Epithelial cell of proximal tubule (primary cell): Measurements from ENCODE around the gene FGF18. TPM values are rescaled to one million over a fixed set of nuclear protein-coding genes. Genes with fewer than 3 reads are reported as not detected.

Source experiments
- DNase-seq: peaks from one replicate; pipeline ENCODE4 v3.0.0-alpha.2; 2011; ENCODE audit warnings: low read depth
- H3K4me3 ChIP-seq: 2 replicates; pipeline ENCODE4 v1.5.1; 2011; ENCODE audit warnings: low read depth, mild to moderate bottlenecking, low read length
- CTCF ChIP-seq: conservative IDR thresholded peaks from 2 replicates; pipeline ENCODE4 v1.5.1; 2012; ENCODE audit warnings: low read depth, mild to moderate bottlenecking, low read length
- total RNA-seq: library from RNA; depleted of rRNA; stranded (reverse); fragments of >200 nt; gene quantifications from 2 replicates; pipeline ENCODE4 v1.2.3, GENCODE V29; 2015

Gene FGF18
- total RNA-seq, 1 donor from 2014 or later = not detected

- no peak overlapping the region for H3K4me3 ChIP-seq
- TF ChIP-seq CTCF = no peak
- DNase-seq = no peak
Measured at GRCh38 chr5:171470420-171470819, 51.0 kb downstream of the FGF18 start.

GRCh38 chr5:171474230-171474813 lies 54.9 kb downstream of the FGF18 start:
- TF ChIP-seq CTCF = no peak
- no peak for DNase-seq
- H3K4me3 ChIP-seq = no peak overlapping the region

GRCh38 chr5:171475596-171475995 lies 56.1 kb downstream of the FGF18 start:
- TF ChIP-seq CTCF = no peak
- no peak for DNase-seq
- no peak overlapping the region for H3K4me3 ChIP-seq

GRCh38 chr5:171476701-171477100 lies 57.3 kb downstream of the FGF18 start:
- no peak for TF ChIP-seq CTCF
- H3K4me3 ChIP-seq = no peak overlapping the region
- DNase-seq = no peak

- no peak for DNase-seq
- H3K4me3 ChIP-seq = no peak overlapping the region
- no peak for TF ChIP-seq CTCF
Measured at GRCh38 chr5:171477101-171477500, 57.7 kb downstream of the FGF18 start.

- DNase-seq = no peak
- no peak for TF ChIP-seq CTCF
- H3K4me3 ChIP-seq = no peak overlapping the region
Measured at GRCh38 chr5:171477666-171478065, 58.2 kb downstream of the FGF18 start.
